ENCODE results near the gene DCDC2B.
"Not testable (repeated sequence)": the region's sequence is repeated elsewhere in the genome, so short reads cannot be mapped to it uniquely, and the experiment has no call there.

The DCDC2B gene

GRCh38 chr1:32228771-32229170, 19.9 kb downstream of the DCDC2B start:
- no peak for DNase-seq (ENCODE audit: low spot score)

GRCh38 chr1:32231843-32232432, 23.0 kb downstream of the DCDC2B start:
- DNase-seq (ENCODE audit: low spot score), result no peak

- no peak for DNase-seq (ENCODE audit: low spot score)
Measured at GRCh38 chr1:32232558-32233304, 23.8 kb downstream of the DCDC2B start.

GRCh38 chr1:32234792-32235191, 25.9 kb downstream of the DCDC2B start:
- no peak for DNase-seq (ENCODE audit: low spot score)

GRCh38 chr1:32239337-32239736, 30.4 kb downstream of the DCDC2B start:
- DNase-seq (ENCODE audit: low spot score), result no peak

- DNase-seq (ENCODE audit: low spot score), result no peak
Measured at GRCh38 chr1:32239790-32240139, 30.9 kb downstream of the DCDC2B start.

- peak; percentile 53 for DNase-seq (ENCODE audit: low spot score)
Measured at GRCh38 chr1:32240140-32240951, 31.5 kb downstream of the DCDC2B start.

GRCh38 chr1:32241001-32241763, 32.3 kb downstream of the DCDC2B start:
- DNase-seq (ENCODE audit: low spot score), result peak; percentile 38

- no peak for DNase-seq (ENCODE audit: low spot score)
Measured at GRCh38 chr1:32242341-32242851, 33.5 kb downstream of the DCDC2B start.

GRCh38 chr1:32246888-32247273, 38.0 kb downstream of the DCDC2B start, which contains the start of gene FAM167B:
Gene FAM167B (plus strand): TSS chr1:32247222. CDS start chr1:32247422, 200 bp downstream.
- DNase-seq (ENCODE audit: low spot score), result no peak

- no peak for DNase-seq (ENCODE audit: low spot score)
Measured at GRCh38 chr1:32247452-32247851, 38.6 kb downstream of the DCDC2B start.

GRCh38 chr1:32247983-32248889, 39.3 kb downstream of the DCDC2B start:
- peak; percentile 79 for DNase-seq (ENCODE audit: low spot score)

- peak; percentile 89 for DNase-seq (ENCODE audit: low spot score)
Measured at GRCh38 chr1:32249831-32250525, 41.1 kb downstream of the DCDC2B start.

- no peak for DNase-seq (ENCODE audit: low spot score)
Measured at GRCh38 chr1:32250893-32251716, 42.2 kb downstream of the DCDC2B start, which contains the start of gene LCK. Gene LCK (plus strand): TSS chr1:32251265. CDS start chr1:32274330, 23,065 bp downstream.

- no peak for DNase-seq (ENCODE audit: low spot score)
Measured at GRCh38 chr1:32255072-32256071, 46.5 kb downstream of the DCDC2B start.

- DNase-seq (ENCODE audit: low spot score), result no peak
Measured at GRCh38 chr1:32256473-32257226, 47.8 kb downstream of the DCDC2B start.

- no peak for DNase-seq (ENCODE audit: low spot score)
Measured at GRCh38 chr1:32257227-32257508, 48.3 kb downstream of the DCDC2B start.

GRCh38 chr1:32263236-32263593, 54.3 kb downstream of the DCDC2B start:
- not testable (repeated sequence) for DNase-seq (ENCODE audit: low spot score)

Data from CD4-positive, alpha-beta T cell treated with Interleukin-15 for 4 hours (primary cell).